ENCODE measurements around the gene SWAP70. TPM values are rescaled to one million over a fixed set of nuclear protein-coding genes. Genes with fewer than 3 reads are reported as not detected.

Gene SWAP70
- total and polyA plus RNA-seq, 2 of the 13 experiments (the other 11 are each of a cell fraction or from before 2014, with no cell fraction given): 4.6 to 8.7 TPM

DNA sequence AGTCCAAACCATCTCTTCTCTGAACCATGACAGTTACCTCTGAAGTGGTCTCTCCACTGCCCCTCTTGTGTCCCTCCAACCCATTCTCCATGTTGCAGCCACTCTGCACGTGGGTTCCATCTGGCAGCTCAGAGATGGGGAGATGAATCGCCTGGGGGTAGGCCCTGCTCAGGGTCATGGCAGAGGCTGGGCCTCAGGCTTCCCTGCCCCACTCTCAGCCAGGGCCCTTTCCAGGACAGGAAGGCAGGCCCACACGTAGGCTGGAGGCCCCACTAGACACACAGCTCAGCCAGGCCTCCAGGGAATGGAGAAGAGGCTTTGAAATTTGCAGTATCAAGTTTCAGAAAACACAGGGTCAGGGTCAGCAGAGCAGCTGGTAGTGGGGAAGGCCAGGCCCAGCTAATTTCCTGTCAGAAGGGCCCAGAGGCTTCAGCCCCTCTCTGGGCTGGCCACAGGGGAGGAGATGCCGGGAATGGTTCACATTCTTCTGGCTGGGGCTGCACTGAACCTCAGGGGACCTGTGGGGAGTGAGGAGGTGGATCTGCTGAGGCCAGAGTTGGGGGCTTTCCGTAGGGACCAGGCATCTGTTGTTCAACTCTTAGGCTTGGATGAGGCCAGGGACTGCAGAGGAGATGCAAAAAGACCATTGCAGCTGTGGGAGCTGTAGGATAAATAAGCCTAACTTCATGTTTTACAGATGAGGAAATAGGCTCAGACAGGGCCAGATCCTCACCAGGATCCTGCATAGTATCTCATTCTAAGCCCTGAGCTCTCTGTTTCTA, 101.6 kb downstream of the SWAP70 start (continued):
- TF ChIP-seq ZNF772 (CRISPR knock-in tag; IDR thresholded peaks at IDR 0.05) (peak; percentile 87), ZNF292 (CRISPR knock-in tag; IDR thresholded peaks at IDR 0.05; ENCODE audit: borderline replicate concordance, low read depth) (peak; percentile 91; the same call in 1 of the 2 replicates), SIN3A (IDR thresholded peaks at IDR 0.05; ENCODE audit: borderline replicate concordance, low read depth, low read length) (no peak), DPF2 (CRISPR knock-in tag; IDR thresholded peaks at IDR 0.05; ENCODE audit: borderline replicate concordance, low read depth) (peak; percentile 89), CREM (IDR thresholded peaks at IDR 0.05) (peak; percentile 65), CREM (CRISPR knock-in tag; IDR thresholded peaks at IDR 0.05) (no peak), GATAD1 (CRISPR knock-in tag; IDR thresholded peaks at IDR 0.05) (0 out of 2 replicates have a peak, but pooled peaks have one; percentile 30), SMAD9 (CRISPR knock-in tag; IDR thresholded peaks at IDR 0.05) (no peak), NFKB2 (CRISPR knock-in tag; IDR thresholded peaks at IDR 0.05; ENCODE audit: borderline replicate concordance) (0 out of 2 replicates have a peak, but pooled peaks have one; percentile 74), ZBTB20 (CRISPR knock-in tag; IDR thresholded peaks at IDR 0.05; ENCODE audit: borderline replicate concordance, low read depth) (peak; percentile 83; the same call in 1 of the 2 replicates), ZNF546 (CRISPR knock-in tag; conservative IDR thresholded peaks at IDR 0.05) (peak; percentile 72; the same call in 1 of the 2 replicates), ZNF672 (CRISPR knock-in tag; IDR thresholded peaks at IDR 0.05) (no peak), CENPX (CRISPR knock-in tag; IDR thresholded peaks at IDR 0.05) (no peak), REXO4 (CRISPR knock-in tag; IDR thresholded peaks at IDR 0.05; ENCODE audit: borderline replicate concordance) (no peak), ZNF329 (CRISPR knock-in tag; IDR thresholded peaks at IDR 0.05; ENCODE audit: low read depth) (peak; percentile 8; the same call in 1 of the 2 replicates), SATB2 (CRISPR knock-in tag; IDR thresholded peaks at IDR 0.05) (no peak)
- TF ChIP-seq, protein P1, sequence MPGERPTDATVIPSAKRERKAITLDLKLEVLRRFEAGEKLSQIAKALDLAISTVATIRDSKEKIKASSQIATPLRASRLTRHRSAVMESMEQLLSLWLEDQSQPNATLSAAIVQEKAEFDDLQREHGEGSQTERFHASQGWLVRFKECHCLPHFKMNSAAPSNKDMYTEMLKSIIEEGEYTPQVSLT (CRISPR knock-in tag; IDR thresholded peaks at IDR 0.05; ENCODE audit: borderline replicate concordance, low read depth): no peak
- TF ChIP-seq, protein P2, sequence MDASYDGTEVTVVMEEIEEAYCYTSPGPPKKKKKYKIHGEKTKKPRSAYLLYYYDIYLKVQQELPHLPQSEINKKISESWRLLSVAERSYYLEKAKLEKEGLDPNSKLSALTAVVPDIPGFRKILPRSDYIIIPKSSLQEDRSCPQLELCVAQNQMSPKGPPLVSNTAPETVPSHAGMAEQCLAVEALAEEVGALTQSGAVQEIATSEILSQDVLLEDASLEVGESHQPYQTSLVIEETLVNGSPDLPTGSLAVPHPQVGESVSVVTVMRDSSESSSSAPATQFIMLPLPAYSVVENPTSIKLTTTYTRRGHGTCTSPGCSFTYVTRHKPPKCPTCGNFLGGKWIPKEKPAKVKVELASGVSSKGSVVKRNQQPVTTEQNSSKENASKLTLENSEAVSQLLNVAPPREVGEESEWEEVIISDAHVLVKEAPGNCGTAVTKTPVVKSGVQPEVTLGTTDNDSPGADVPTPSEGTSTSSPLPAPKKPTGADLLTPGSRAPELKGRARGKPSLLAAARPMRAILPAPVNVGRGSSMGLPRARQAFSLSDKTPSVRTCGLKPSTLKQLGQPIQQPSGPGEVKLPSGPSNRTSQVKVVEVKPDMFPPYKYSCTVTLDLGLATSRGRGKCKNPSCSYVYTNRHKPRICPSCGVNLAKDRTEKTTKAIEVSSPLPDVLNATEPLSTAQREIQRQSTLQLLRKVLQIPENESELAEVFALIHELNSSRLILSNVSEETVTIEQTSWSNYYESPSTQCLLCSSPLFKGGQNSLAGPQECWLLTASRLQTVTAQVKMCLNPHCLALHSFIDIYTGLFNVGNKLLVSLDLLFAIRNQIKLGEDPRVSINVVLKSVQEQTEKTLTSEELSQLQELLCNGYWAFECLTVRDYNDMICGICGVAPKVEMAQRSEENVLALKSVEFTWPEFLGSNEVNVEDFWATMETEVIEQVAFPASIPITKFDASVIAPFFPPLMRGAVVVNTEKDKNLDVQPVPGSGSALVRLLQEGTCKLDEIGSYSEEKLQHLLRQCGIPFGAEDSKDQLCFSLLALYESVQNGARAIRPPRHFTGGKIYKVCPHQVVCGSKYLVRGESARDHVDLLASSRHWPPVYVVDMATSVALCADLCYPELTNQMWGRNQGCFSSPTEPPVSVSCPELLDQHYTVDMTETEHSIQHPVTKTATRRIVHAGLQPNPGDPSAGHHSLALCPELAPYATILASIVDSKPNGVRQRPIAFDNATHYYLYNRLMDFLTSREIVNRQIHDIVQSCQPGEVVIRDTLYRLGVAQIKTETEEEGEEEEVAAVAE (CRISPR knock-in tag; IDR thresholded peaks at IDR 0.05; ENCODE audit: borderline replicate concordance): no peak
- TF ChIP-seq, protein P3, sequence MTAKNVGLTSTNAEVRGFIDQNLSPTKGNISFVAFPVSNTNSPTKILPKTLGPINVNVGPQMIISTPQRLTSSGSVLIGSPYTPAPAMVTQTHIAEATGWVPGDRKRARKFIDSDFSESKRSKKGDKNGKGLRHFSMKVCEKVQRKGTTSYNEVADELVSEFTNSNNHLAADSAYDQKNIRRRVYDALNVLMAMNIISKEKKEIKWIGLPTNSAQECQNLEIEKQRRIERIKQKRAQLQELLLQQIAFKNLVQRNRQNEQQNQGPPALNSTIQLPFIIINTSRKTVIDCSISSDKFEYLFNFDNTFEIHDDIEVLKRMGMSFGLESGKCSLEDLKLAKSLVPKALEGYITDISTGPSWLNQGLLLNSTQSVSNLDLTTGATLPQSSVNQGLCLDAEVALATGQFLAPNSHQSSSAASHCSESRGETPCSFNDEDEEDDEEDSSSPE (CRISPR knock-in tag; IDR thresholded peaks at IDR 0.05): no peak
- TF ChIP-seq, protein P4, sequence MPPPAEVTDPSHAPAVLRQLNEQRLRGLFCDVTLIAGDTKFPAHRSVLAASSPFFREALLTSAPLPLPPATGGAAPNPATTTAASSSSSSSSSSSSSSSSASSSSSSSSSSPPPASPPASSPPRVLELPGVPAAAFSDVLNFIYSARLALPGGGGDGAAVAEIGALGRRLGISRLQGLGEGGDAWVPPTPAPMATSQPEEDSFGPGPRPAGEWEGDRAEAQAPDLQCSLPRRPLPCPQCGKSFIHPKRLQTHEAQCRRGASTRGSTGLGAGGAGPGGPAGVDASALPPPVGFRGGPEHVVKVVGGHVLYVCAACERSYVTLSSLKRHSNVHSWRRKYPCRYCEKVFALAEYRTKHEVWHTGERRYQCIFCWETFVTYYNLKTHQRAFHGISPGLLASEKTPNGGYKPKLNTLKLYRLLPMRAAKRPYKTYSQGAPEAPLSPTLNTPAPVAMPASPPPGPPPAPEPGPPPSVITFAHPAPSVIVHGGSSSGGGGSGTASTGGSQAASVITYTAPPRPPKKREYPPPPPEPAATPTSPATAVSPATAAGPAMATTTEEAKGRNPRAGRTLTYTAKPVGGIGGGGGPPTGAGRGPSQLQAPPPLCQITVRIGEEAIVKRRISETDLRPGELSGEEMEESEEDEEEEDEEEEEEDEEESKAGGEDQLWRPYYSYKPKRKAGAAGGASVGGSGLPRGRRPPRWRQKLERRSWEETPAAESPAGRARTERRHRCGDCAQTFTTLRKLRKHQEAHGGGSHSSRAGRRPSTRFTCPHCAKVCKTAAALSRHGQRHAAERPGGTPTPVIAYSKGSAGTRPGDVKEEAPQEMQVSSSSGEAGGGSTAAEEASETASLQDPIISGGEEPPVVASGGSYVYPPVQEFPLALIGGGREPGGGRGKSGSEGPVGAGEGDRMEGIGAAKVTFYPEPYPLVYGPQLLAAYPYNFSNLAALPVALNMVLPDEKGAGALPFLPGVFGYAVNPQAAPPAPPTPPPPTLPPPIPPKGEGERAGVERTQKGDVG (CRISPR knock-in tag; IDR thresholded peaks at IDR 0.05; ENCODE audit: borderline replicate concordance): peak; percentile 81; the same call in 1 of the 2 replicates
